Measurements from ENCODE around the gene MAMDC2. TPM values are rescaled to one million over a fixed set of nuclear protein-coding genes. Genes with fewer than 3 reads are reported as not detected.

MAMDC2 gene
- total RNA-seq, 2 donors from 2014 or later: 13.4 to 48.1 TPM

- DNase-seq (ENCODE audit: low spot score): no peak
Observed at GRCh38 chr9:70056211-70056944, 12.7 kb downstream of the MAMDC2 start.

GRCh38 chr9:70058569-70059116 lies 15.0 kb downstream of the MAMDC2 start:
- intact Hi-C loops (cut with DNase I): no loop called here
- DNase-seq (ENCODE audit: low spot score): no peak

More at GRCh38 chr9:70056211-70056944, 12.7 kb downstream of the MAMDC2 start:
- intact Hi-C loops (cut with DNase I): no loop called here

DNA sequence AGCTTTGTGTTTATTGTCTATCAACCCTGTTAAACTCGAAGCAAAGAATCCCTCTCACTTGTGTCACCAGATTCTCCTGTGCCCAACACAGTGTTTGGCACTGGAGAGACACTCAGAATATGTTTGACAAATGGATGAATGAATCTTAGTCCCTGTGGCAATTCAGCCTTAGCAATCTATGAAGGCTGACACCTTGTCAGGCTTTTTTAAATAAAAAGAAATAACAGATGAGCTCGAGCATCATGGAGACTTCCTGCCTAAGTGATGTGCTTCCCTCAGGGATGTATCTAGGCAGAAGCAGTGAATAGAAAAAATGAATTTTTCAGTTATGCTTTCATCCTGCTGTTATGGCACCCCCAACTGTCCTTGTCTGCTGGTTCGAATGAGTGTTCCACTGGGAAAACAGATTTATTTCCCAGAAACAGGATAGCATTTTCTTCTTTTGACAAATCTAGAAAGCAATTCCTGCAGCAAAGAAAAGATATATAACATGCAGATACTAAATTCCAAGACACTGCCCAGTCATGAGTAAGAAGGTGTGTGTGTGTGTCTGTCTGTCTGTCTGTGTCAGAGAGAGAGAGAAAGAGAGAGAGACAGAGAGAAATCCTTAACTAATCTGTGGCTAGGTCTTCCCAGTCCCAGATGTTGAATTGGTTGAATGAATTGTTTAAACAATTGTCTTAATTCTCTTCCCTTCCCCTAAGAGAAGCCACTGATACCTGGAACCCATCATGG lies 16.7 kb downstream of the MAMDC2 start:
- no peak for DNase-seq (ENCODE audit: low spot score)
- intact Hi-C loops (cut with DNase I): no loop called here

DNA sequence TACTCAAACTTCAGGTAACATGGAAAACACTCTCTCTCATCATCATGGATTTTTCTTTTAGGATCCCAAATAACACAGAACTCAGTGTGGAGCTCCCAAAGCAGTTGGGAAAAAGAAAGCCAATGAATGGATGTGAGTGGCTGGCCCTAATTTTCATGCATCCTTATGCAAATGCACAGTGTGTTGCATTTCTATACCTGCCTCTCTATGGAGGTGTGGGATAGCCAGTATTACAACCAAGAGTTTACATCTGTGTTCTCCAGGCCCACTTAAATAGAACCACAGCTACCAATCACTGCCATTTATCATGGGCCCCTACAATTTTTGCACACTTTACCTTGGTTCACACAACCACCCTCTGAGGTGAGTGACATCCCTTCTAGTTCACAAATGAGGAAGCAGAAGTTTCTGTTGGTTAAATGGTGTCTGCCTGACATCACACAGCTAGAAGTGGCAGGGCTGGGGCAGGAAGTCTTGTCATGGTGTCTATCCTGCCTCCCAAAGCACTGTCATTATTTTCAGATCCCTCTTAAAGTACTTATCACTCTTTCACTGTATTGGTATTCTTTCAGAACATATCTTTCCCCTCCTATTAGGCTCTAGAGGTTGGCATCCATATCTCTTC lies 17.3 kb downstream of the MAMDC2 start:
- intact Hi-C loops (cut with DNase I): no loop called here

GRCh38 chr9:70061776-70062175 lies 18.1 kb downstream of the MAMDC2 start:
- no peak for DNase-seq (ENCODE audit: low spot score)
- intact Hi-C loops (cut with DNase I): no loop called here

More for the DNA sequence above, 17.3 kb downstream of the MAMDC2 start:
- no peak for DNase-seq (ENCODE audit: low spot score)

DNA sequence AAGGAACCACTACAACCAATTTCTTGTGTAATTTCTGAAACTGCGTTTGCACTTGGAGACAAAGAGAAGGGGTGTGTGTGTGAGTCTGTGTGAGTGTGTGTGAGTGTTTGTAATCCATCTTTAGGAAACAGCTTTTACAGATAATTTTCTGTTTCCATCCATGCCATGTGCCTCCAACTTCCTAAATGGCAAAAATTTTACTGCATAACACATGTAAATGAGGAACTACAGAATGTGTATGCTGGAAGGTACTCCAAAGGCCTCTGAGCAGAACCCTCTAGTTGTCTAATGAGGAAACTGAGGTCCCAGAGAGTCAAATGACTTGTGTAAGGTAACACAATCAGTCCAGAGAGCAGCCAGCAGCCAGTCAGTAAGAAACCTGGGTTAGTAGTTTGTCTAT lies 20.8 kb downstream of the MAMDC2 start:
- intact Hi-C loops (cut with DNase I): no loop called here
- DNase-seq (ENCODE audit: low spot score): no peak

GRCh38 chr9:70065572-70065971 lies 21.9 kb downstream of the MAMDC2 start:
- intact Hi-C loops (cut with DNase I): no loop called here
- no peak for DNase-seq (ENCODE audit: low spot score)

GRCh38 chr9:70066418-70066817 lies 22.8 kb downstream of the MAMDC2 start:
- intact Hi-C loops (cut with DNase I): no loop called here
- DNase-seq (ENCODE audit: low spot score): no peak

DNA sequence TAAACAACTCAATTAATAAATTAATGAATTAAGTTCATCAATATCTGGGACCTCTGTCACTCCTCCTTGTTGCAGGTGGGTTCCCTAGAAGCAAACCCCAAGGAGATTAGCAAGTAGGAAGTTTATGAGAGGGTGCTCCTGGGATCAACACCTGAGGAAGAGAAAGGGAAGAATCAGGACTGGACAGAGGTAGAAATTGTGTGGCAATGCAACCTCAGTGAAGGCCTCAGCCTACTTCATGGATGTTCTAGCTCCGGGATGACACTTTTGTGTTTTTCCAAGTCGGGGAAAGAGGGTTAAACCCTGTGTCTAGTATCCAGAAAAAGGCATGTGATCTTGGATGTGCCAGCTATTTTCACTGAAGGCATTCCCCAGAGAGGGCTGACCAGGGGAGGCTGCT lies 23.2 kb downstream of the MAMDC2 start:
- intact Hi-C loops (cut with DNase I): no loop called here
- DNase-seq (ENCODE audit: low spot score): no peak

DNA sequence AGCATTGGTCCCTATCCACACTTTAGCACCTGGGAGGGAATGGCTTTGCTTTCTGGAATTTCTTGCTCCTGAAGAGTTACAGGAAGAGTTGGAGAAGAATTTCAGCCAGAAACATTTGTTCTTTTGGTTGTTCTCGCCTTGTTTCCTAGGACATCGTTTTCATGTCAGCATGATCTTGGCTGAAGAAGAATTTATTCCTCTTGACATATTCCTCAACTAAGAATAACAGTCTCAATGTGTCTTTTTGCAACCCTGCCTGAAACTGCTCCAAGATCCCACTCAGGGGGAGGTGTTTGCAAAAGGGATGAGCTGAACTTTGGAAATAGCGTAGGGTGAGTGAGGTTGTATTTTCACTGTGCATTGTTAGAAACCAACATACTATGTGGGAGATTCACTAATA lies 26.1 kb downstream of the MAMDC2 start:
- intact Hi-C loops (cut with DNase I): no loop called here
- DNase-seq (ENCODE audit: low spot score): no peak

- DNase-seq (ENCODE audit: low spot score): no peak
- intact Hi-C loops (cut with DNase I): no loop called here
Observed at GRCh38 chr9:70073193-70073592, 29.5 kb downstream of the MAMDC2 start.

DNA sequence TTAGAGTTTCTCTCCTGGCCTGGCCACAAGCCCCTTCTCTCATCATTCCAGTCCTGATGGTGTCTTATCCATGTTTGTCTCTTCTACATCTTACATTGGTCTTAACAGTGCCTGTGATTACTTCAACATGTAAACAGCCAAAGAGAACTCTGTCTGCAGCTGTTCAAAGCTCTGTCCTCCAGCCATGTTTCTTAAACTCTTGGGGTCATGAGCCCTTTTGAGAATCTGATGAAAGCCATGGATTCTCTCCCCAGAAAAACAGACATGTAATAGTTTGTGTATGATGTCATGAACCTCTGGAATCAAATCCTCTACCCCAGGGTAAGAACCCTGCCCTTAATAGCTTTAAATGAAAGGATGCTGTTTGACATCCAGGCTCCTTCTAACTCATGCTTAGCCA lies 30.1 kb downstream of the MAMDC2 start:
- intact Hi-C loops (cut with DNase I): no loop called here
- DNase-seq (ENCODE audit: low spot score): no peak

GRCh38 chr9:70076678-70077077 lies 33.0 kb downstream of the MAMDC2 start:
- no peak for DNase-seq (ENCODE audit: low spot score)
- intact Hi-C loops (cut with DNase I): no loop called here

DNA sequence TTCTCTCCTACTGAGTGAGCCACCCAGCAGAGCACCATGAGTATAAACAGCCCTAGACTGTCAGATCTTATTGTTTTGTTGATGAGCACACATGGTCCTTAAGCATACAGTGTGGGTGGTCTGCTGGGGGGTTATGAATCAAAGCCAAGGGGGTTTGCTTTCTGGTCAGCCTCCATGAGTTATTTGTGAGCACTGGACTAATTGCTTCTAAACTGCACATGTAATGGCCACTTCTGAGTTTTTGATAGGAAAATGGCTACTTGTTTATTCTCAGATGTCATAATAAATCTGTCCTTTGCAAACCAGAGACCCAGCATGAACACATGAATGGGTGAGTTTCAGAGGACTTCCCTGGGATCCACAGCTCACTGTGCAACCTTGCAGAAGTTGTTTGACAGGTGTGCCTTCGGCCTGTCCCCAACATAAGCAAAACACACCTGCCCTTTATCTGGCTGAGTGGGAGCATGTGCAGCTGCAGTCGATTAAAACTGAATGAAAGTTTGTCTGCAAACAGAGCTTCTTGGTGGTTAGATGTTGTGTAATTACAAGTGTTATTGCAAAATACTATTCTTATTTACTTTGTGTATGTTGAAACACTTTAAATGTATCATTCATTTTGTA lies 35.9 kb downstream of the MAMDC2 start:
- intact Hi-C loops (cut with DNase I): no loop called here

GRCh38 chr9:70080481-70081119 lies 37.0 kb downstream of the MAMDC2 start:
- intact Hi-C loops (cut with DNase I): no loop called here
- DNase-seq (ENCODE audit: low spot score): no peak

More for the DNA sequence above, 35.9 kb downstream of the MAMDC2 start:
- DNase-seq (ENCODE audit: low spot score): no peak

DNA sequence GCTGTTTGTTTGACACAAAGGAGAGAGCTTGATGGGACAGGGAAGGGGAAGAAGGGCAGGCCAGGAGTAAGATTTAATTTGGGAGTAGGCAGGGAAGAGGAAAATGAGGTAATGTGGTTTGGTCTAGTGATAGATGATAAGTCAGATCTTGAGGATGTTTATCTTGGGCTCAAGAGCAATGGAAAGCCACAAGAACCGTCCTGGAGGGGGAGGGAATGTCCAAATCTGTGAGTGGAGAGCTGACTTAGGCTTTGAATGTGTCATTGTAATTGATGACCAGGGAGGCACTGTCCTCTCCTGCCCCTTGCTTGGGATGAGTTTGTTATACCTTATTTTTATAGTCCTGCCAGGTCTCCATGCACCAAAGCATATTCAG lies 37.5 kb downstream of the MAMDC2 start:
- no peak for DNase-seq (ENCODE audit: low spot score)
- intact Hi-C loops (cut with DNase I): no loop called here

DNA sequence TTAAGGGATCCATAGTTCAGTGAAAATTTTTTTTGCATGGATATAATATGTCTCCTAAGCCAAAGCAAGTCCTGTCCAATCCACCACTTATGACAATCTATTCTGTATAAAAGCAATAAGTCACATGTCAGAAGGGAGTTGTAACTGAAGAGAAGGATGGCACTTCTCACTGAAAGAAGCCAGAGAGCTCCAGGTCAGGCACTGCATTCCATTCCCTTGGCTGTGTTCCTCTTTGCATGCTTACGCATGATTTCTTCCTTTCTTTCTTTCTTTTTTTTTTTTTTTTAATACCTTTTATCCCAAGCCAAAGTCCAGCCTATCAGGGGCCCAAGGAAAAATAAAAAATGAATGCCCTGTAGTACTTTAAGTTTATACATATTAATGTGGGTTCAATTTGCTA lies 39.8 kb downstream of the MAMDC2 start:
- intact Hi-C loops (cut with DNase I): no loop called here
- DNase-seq (ENCODE audit: low spot score): no peak

DNA sequence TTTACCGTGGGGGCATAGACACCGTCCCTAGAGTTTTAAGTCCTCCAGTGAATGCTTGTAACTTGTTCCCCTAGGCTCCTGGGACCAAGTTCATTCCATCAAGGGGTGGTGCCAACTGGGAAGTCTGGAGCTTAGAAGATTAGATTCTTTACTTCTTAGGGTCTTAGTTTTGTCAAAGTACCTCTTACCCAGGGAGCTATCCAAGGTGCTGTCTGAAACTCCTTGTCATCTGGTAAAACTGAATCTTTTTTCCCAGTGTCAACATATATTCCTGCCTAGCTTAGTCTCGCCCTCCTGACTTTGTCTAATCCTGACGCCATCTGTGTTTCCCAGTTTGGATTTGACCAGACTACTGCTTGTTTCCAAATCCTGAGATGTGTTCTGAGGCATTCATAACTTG lies 41.6 kb downstream of the MAMDC2 start:
- intact Hi-C loops (cut with DNase I): no loop called here
- no peak for DNase-seq (ENCODE audit: low spot score)

GRCh38 chr9:70091103-70091502 lies 47.5 kb downstream of the MAMDC2 start:
- intact Hi-C loops (cut with DNase I): no loop called here

More at GRCh38 chr9:70091103-70091502, 47.5 kb downstream of the MAMDC2 start:
- no peak for DNase-seq (ENCODE audit: low spot score)
